DND-41 (cell line): ENCODE results near the gene CPAMD8.

Source experiments
- CTCF ChIP-seq: IDR thresholded peaks from 2 replicates; pipeline ENCODE4 v1.5.1; 2012; ENCODE audit warnings: borderline replicate concordance, low read length, moderate library complexity, mild to moderate bottlenecking; ENCODE audit not compliant: poor library complexity, severe bottlenecking; ENCODE audit errors: extremely low read depth
- EZH2 ChIP-seq: IDR thresholded peaks from 3 replicates; pipeline ENCODE4 v1.6.1; 2012; ENCODE audit warnings: borderline replicate concordance, low read depth, mild to moderate bottlenecking, moderate library complexity, low read length, inconsistent platforms; ENCODE audit not compliant: severe bottlenecking

GRCh38 chr19:17020823-17021222 is 5.8 kb downstream of the CPAMD8 start:
- TF ChIP-seq CTCF (no peak), EZH2 (no peak)
